WTC11 (cell line): ENCODE data around the gene PSD4.

Experiments used
- ATF6 ChIP-seq: sonication (generic); formaldehyde crosslinking; IDR thresholded peaks from 2 replicates; pipeline ENCODE4 v1.8.1; 2023; ENCODE audit warnings: mild to moderate bottlenecking, missing genetic modification reagents
- CTCF ChIP-seq: fragments of 200-600 bp; IDR thresholded peaks from 2 replicates; pipeline ENCODE4 v1.8.0; 2022; ENCODE audit warnings: antibody characterized with exemption
- USF1 ChIP-seq: sonication (generic); formaldehyde crosslinking; IDR thresholded peaks from 2 replicates; pipeline ENCODE4 v1.8.0; 2022; ENCODE audit warnings: mild to moderate bottlenecking, missing genetic modification reagents
- ZNF219 ChIP-seq: sonication (generic); formaldehyde crosslinking; IDR thresholded peaks from 2 replicates; pipeline ENCODE4 v1.8.0; 2023; ENCODE audit warnings: missing genetic modification reagents, mild to moderate bottlenecking, borderline replicate concordance

GRCh38 chr2:113179446-113180045, 5.8 kb downstream of the PSD4 start:
- no peak for TF ChIP-seq USF1 (CRISPR knock-in tag)
- TF ChIP-seq CTCF: no peak
- no peak for TF ChIP-seq ATF6 (CRISPR knock-in tag)
- no peak for TF ChIP-seq ZNF219 (CRISPR knock-in tag)
